Erythroblast (primary cell): ENCODE results near the gene TXNDC5.

Experiments
- GATA1 ChIP-seq: IDR thresholded peaks from 2 replicates; pipeline ENCODE4 v1.6.1; 2011; ENCODE audit warnings: low read depth, mild to moderate bottlenecking, control low read depth, low read length, moderate library complexity
- POLR2A ChIP-seq: IDR thresholded peaks from 2 replicates; pipeline ENCODE4 v1.6.1; 2011; ENCODE audit warnings: mild to moderate bottlenecking, low read length

DNA sequence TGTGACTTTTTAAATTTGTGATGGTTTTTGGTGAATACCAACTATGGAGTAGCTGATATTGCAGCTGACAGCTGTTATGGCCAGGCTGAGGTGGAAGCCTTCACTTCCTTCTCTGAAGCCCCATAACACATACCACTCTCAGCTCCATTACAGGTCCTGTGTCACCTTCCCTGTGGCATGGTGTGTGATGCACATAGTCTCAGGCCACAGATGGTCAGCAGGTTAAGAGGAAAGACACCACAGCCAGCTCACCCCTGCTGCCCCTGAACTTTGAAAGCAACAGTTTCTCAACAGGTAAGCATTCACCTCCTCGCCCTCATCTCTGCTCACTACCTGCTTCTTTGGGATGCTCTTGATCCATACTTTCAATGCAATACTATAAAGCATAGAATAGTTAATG, 7.7 kb downstream of the TXNDC5 start:
- TF ChIP-seq POLR2A, result no peak
- no peak for TF ChIP-seq GATA1
